Endodermal cell (in vitro differentiated cells): ENCODE data around the gene CSNK2A3. TPM values are rescaled to one million over a fixed set of nuclear protein-coding genes. Genes with fewer than 3 reads are reported as not detected.

ENCODE experiments used
- DNase-seq: peaks from one replicate; pipeline ENCODE4 v3.0.0-alpha.2; 2017
- H3K27ac ChIP-seq: 2 replicates; pipeline ENCODE4 v1.5.1; 2013; ENCODE audit warnings: mild to moderate bottlenecking, low read depth, low read length, moderate library complexity
- H3K27me3 ChIP-seq: 2 replicates; pipeline ENCODE4 v1.6.1; 2013; ENCODE audit warnings: mild to moderate bottlenecking, low read length, moderate library complexity; ENCODE audit not compliant: insufficient read depth, control insufficient read depth, poor library complexity, severe bottlenecking
- H3K36me3 ChIP-seq: 2 replicates; pipeline ENCODE4 v1.7.0; 2013; ENCODE audit warnings: mild to moderate bottlenecking, low read length, moderate library complexity; ENCODE audit not compliant: control insufficient read depth, insufficient read depth
- H3K4me1 ChIP-seq: one replicate; pipeline ENCODE4 v1.7.0; 2013; ENCODE audit warnings: low read length; ENCODE audit not compliant: control insufficient read depth, insufficient read depth
- H3K4me3 ChIP-seq: 2 replicates; pipeline ENCODE4 v1.5.1; 2013; ENCODE audit warnings: mild to moderate bottlenecking, low read length, moderate library complexity
- H3K9ac ChIP-seq: 2 replicates; pipeline ENCODE4 v1.6.1; 2013; ENCODE audit warnings: mild to moderate bottlenecking, low read length, moderate library complexity; ENCODE audit not compliant: poor library complexity, severe bottlenecking; ENCODE audit errors: extremely low read depth
- H3K9me3 ChIP-seq: 2 replicates; pipeline ENCODE4 v1.6.1; 2013; ENCODE audit warnings: mild to moderate bottlenecking, low read length, moderate library complexity; ENCODE audit not compliant: control insufficient read depth
- H3K27ac Mint-ChIP-seq: 2 replicates; pipeline ENCODE4 v1.8.0; 2020; ENCODE audit warnings: mixed read lengths
- H3K27me3 Mint-ChIP-seq: 2 replicates; pipeline ENCODE4 v1.8.0; 2021; ENCODE audit warnings: mild to moderate bottlenecking, mixed read lengths; ENCODE audit not compliant: insufficient read depth
- H3K36me3 Mint-ChIP-seq: 2 replicates; pipeline ENCODE4 v1.8.0; 2020; ENCODE audit warnings: low read depth, mixed read lengths
- H3K4me1 Mint-ChIP-seq: 2 replicates; pipeline ENCODE4 v1.8.0; 2020; ENCODE audit warnings: mixed read lengths
- H3K4me3 Mint-ChIP-seq: 2 replicates; pipeline ENCODE4 v1.8.0; 2020; ENCODE audit warnings: mild to moderate bottlenecking, moderate library complexity, mixed read lengths
- H3K9me3 Mint-ChIP-seq: 2 replicates; pipeline ENCODE4 v1.8.0; 2020; ENCODE audit warnings: mild to moderate bottlenecking, mixed read lengths
- WGBS, 2 experiments: methylation state at CpG; one replicate each; pipeline versions ENCODE4 v1.1.5 to v1.1.7; 2013; ENCODE audit warnings: missing lambda C conversion rate in 2 of 2, mixed read lengths in 1 of 2; ENCODE audit not compliant: insufficient coverage in 1 of 2, insufficient read length in 1 of 2; 5-methylcytosine and 5-hydroxymethylcytosine counted together
- total RNA-seq, 2 donors: library from RNA; stranded (reverse); fragmentation: NEBNext Ultra II Directional in 1 of 2; extraction: Animal tissue kit (Norgen Biotek cat#: 25700) in 1 of 2; gene quantifications; 2 replicates in 1 of 2; 3 replicates in 1 of 2; pipeline ENCODE4 v1.2.1, GENCODE V29; 2021
- TF ChIP-seq, protein P1 (sequence below): fragments of 200-600 bp; sonication (generic); conservative IDR thresholded peaks from 2 replicates; pipeline ENCODE4 v1.5.0; 2021; ENCODE audit warnings: antibody characterized with exemption, mild to moderate bottlenecking

CSNK2A3 gene
- total RNA-seq, 2 donors from 2014 or later = 0.82 to 2.1 TPM

GRCh38 chr11:11312738-11313137 is 40.3 kb downstream of the CSNK2A3 start:
- Mint-ChIP-seq H3K36me3 (no peaks in the 10 kb centered on the region), H3K27ac (no peak overlapping the region), H3K9me3 (no peaks in the 10 kb centered on the region), H3K4me1 (peaks cover 7% of the 10 kb centered on the region), H3K4me3 (no peak overlapping the region), H3K27me3 (no peaks in the 10 kb centered on the region)
- no peak overlapping the region for H3K9ac ChIP-seq
- WGBS, 2 experiments = 88 to 100% methylated on average over 1 of the region's 1 CpG
- H3K36me3 ChIP-seq = no peaks in the 10 kb centered on the region
- no peak overlapping the region for H3K4me3 ChIP-seq
- no peaks in the 10 kb centered on the region for H3K4me1 ChIP-seq
- no peak overlapping the region for H3K27ac ChIP-seq
- no peak for DNase-seq
- TF ChIP-seq, protein P1, sequence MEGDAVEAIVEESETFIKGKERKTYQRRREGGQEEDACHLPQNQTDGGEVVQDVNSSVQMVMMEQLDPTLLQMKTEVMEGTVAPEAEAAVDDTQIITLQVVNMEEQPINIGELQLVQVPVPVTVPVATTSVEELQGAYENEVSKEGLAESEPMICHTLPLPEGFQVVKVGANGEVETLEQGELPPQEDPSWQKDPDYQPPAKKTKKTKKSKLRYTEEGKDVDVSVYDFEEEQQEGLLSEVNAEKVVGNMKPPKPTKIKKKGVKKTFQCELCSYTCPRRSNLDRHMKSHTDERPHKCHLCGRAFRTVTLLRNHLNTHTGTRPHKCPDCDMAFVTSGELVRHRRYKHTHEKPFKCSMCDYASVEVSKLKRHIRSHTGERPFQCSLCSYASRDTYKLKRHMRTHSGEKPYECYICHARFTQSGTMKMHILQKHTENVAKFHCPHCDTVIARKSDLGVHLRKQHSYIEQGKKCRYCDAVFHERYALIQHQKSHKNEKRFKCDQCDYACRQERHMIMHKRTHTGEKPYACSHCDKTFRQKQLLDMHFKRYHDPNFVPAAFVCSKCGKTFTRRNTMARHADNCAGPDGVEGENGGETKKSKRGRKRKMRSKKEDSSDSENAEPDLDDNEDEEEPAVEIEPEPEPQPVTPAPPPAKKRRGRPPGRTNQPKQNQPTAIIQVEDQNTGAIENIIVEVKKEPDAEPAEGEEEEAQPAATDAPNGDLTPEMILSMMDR = peak; percentile 59
- no peaks in the 10 kb centered on the region for H3K27me3 ChIP-seq
- H3K9me3 ChIP-seq = no peaks in the 10 kb centered on the region

DNA sequence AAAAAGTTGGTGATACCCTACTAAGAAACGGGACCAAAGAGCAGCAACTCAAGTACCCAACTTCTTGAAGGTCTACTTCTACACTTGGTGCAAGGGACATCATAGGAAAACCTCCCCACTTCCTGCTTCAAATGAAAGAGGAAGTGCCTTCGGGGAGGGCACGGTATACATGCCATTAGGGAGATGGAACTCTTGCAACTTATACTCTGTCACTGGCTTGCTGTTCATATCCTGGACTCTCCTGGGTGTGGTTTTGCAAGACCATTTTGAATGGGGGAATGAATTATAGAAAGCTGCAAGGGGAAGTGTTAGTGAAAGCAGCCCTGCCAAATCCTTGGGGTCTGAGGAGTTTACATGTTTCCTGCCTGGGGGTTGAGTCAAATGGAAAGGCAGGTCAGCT is 41.9 kb downstream of the CSNK2A3 start:
- Histone ChIP-seq H3K4me3 (no peak overlapping the region), H3K4me1 (no peaks in the 10 kb centered on the region), H3K36me3 (no peaks in the 10 kb centered on the region), H3K9ac (no peak overlapping the region), H3K27ac (no peak overlapping the region), H3K9me3 (no peaks in the 10 kb centered on the region), H3K27me3 (no peaks in the 10 kb centered on the region)
- TF ChIP-seq, protein P1 = no peak
- Mint-ChIP-seq H3K27ac (no peak overlapping the region), H3K4me3 (no peak overlapping the region), H3K36me3 (no peaks in the 10 kb centered on the region), H3K9me3 (no peaks in the 10 kb centered on the region), H3K27me3 (no peaks in the 10 kb centered on the region), H3K4me1 (peaks cover 7% of the 10 kb centered on the region)
- DNase-seq = no peak
- 70 to 100% methylated on average over 1 to 3 of the region's 3 CpGs for WGBS, 2 experiments

DNA sequence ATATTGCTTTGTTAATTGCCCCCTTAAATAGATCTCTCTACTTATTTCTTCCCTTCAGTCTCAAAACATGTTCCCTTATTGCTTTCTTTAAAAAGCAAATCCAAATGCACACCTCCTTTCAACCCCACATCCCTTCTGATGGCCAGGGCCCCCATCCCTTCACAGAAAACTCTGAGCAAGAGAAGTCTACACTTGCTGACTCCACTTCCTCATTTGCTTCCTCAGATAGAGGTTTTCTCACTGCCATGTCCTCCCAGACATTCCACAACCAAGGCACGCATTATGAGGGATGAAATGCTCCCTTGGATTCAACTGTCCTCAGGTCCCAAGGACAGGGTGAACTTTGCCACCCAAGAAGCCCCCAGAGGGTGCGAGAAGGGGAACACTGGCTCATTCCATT is 43.1 kb downstream of the CSNK2A3 start:
- Mint-ChIP-seq H3K27ac (no peak overlapping the region), H3K36me3 (no peaks in the 10 kb centered on the region), H3K4me1 (peaks cover 7% of the 10 kb centered on the region), H3K4me3 (no peak overlapping the region), H3K27me3 (no peaks in the 10 kb centered on the region), H3K9me3 (no peaks in the 10 kb centered on the region)
- no peak overlapping the region for H3K4me3 ChIP-seq
- TF ChIP-seq, protein P1 = no peak
- H3K4me1 ChIP-seq = no peaks in the 10 kb centered on the region
- no peaks in the 10 kb centered on the region for H3K36me3 ChIP-seq
- DNase-seq = no peak
- H3K9me3 ChIP-seq = no peaks in the 10 kb centered on the region
- 95% methylated on average over 2 of the region's 2 CpGs; no CpG with 5 or more reads in 1 of the 2 experiments for WGBS, 2 experiments
- H3K27me3 ChIP-seq = no peaks in the 10 kb centered on the region
- no peak overlapping the region for H3K9ac ChIP-seq
- no peak overlapping the region for H3K27ac ChIP-seq
